Transverse colon (tissue), 4 donors: ENCODE results near the gene RASL10B.

ENCODE experiments used
- CTCF ChIP-seq, 5 experiments: fragments of 200-600 bp in 3 of 5; fragments of 450-650 bp in 2 of 5; sonication (generic) in 3 of 5; IDR thresholded peaks; 1 replicate in 2 of 5; 2 replicates in 3 of 5; pipeline ENCODE4 v1.5.1; 2016 to 2017; ENCODE audit warnings: antibody characterized with exemption in 5 of 5, inconsistent platforms in 3 of 5, mild to moderate bottlenecking in 2 of 5, moderate library complexity in 1 of 5
- EP300 ChIP-seq: sonication (generic); formaldehyde crosslinking; IDR thresholded peaks from one replicate; pipeline ENCODE4 v1.6.1; 2017; ENCODE audit warnings: antibody characterized with exemption, low read depth
- POLR2A ChIP-seq: fragments of 450-650 bp; IDR thresholded peaks from one replicate; pipeline ENCODE4 v1.6.1; 2016; ENCODE audit warnings: antibody characterized with exemption, mild to moderate bottlenecking, moderate library complexity
- POLR2AphosphoS5 ChIP-seq, 3 donors: sonication (generic); formaldehyde crosslinking; IDR thresholded peaks; one replicate each; pipeline ENCODE4 v1.6.1; 2016; ENCODE audit warnings: antibody characterized with exemption in 3 of 3

- TF ChIP-seq POLR2A: no peak
- TF ChIP-seq CTCF (IDR thresholded peaks at IDR 0.05): no peak
- no peak for TF ChIP-seq EP300
- no peak for TF ChIP-seq POLR2AphosphoS5 (IDR thresholded peaks at IDR 0.05)
Measured at GRCh38 chr17:35708951-35709350, 22.5 kb upstream of the RASL10B start.
